DMS53 (cell line): ENCODE results near the gene TGM2.

Experiments used
- DNase-seq: peaks from one replicate; lab custom pipeline; 2025; lab: John Stamatoyannopoulos, UW

The TGM2 gene

DNA sequence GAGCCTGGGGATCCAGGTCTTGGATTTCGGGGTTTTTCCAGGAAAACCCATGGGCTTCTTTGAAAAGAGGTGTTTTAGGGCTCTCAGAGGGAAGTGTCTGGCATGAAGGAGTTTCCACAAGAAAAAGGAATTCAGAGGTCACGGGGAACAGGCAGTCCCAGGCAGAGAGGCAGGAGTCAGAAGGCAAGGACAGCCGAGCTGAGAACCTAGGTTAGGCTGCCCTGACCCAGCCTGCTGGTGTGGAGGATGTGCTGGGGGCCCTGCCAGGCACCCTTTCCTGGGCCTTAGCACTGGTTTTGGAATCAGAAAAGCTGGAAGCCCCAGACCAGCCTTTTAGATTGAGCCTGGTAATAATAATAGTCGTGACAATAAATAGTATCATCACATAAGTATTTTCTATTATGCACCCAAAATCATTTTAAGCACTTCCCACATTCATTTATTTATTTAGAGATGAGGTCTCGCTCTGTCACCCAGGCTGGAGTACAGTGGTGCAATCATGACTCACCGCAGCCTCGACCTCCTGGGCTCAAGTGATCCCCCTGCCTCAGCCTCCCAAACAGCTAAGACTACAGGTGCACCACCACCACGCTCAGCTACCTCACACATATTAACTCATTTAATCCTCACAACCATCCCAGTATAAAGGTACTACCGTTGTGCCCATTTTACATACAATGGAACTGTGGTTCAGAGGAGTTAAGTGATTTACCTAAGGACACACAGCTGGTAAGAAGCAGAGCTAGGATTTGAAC, 19.9 kb downstream of the TGM2 start:
- DNase-seq: no peak

DNA sequence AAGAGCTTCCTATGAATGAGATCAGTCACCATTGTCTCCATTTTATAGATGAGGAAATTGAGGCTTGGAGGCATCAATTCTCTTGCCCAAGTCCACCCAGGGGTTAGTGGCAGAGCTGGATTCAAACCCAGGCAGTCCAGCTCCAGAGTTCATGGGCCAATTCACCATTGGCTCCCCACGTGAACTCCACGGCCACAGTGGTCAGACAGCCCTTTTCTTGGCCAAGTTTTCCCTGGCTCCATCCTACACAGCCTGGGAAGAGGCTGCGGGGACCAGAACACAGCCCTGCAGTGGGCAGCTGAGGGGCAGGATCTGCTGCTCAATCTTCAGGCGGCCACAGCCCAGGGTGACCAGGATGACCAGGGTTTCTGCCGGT, 20.5 kb downstream of the TGM2 start:
- no peak for DNase-seq

DNA sequence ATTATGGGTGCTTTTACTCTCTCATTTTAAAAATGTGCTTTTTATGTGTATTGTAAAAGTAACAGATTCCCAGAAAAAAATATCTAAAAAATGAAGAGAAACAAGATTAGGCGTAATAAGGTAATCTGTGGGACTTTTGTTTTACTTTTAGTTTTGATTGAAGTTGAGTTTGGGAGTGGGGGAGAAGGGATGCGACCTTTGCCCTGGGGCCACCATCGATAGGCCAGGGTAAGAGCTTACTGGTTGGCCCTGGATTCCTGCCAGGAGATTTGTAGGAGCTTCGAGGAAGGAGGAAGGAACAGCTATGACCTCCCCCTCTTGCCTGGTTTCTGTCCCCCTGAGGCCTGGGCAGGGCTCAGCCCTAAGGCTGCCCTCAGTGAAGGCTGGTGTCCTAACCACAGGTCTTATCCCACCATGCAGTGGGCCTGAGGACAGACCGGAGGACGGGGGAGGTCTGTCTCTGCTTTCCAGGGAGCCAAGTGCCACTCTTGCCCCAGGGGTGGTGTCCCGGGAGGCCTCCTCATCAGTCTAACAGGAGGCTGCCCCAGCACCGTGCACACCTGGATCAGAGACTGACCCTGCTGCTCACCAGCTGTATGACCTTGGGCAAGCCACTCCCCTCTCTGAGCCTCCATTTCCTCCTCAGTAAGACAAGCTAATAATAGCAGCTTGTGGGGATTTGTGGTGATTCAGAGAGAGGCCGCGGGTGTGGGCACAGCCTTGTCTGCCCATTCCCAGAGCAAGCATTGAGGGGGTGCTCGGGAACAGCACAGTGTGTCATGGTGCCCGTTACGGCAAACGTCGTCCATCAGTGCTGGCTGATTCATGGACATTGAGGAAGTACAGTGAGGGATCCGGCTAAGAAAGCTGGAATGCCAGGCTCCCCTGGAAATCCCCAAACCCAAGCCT, 21.2 kb downstream of the TGM2 start:
- peak; percentile 73 for DNase-seq

DNA sequence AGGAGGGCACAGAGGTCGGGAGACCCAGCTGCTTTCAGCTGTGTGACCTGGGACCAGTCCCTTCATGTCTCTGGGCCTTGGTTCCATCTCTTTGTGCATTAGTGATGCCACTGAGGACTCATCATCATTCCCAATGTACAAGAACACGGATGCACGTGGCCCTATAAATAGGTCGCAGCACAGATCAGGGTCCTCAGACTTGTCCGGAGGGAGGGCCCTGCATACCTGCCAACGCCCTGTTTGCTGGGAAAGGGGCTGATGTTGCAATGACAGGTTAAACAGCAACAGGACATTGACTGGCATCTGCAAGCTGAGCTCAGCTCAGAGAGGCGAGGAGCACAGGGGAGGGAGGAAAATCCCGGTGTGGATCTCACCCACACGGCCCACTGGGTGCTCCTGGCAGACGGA, 21.8 kb downstream of the TGM2 start:
- peak; percentile 48 for DNase-seq

DNA sequence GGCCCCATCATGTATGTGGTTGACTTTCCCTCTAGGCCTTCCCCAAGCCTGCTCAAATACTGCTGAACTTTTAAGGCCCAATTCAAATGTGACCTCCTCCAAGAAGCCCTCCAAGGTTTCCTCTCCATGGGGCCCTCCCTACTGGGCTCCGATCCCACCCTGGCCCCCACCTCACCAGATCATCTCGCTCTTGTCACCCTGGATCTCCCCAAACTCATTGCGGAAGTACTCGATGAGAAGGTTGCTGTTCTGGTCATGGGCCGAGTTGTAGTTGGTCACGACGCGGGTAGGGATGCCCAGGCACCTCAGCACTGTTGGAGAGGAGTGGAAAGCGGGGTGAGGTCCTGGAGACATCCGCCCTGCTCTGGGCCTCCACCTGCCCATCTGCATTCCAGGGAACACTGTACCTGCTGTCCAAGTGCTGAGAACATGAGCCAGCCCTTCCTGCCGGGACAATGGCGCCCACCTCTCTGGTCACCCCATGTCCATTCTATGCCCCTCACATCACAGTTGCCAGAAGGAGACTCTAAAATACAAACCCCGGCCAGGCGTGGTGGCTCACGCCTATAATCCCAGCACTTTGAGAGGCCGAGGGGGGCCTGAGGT, 23.1 kb downstream of the TGM2 start:
- no peak for DNase-seq

DNA sequence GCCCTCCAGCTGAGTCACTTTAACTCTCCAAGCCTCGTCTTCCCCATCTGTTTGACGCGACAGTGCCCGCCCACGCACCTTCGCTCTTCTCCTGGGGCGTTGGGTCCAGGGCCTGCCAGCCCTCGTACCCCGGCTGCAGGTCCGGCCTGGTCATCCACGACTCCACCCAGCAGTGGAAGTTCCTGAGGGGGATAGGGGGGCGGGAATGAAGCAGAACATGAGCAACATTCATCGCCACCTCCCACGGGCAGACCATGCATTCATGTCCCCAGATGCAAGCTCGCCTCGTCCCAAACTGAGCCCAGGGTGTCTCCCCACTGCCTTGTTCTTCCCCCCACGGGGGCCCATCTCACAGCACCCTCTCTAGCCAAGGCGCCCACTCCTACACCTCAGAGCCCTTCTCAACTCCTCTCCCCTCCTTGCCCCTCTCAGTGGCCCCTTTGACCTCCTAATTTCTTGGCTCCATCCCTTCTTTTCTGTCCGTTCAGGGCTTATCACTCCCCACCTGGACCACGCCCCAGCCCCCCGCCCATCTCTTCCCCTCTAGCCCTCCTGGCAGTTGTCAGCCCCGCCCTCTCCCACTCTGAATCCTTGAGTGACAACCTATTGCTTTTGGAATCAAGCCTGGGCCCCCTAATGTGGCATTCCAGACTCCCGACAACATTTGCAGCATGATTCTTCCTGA, 23.7 kb downstream of the TGM2 start:
- DNase-seq: no peak

DNA sequence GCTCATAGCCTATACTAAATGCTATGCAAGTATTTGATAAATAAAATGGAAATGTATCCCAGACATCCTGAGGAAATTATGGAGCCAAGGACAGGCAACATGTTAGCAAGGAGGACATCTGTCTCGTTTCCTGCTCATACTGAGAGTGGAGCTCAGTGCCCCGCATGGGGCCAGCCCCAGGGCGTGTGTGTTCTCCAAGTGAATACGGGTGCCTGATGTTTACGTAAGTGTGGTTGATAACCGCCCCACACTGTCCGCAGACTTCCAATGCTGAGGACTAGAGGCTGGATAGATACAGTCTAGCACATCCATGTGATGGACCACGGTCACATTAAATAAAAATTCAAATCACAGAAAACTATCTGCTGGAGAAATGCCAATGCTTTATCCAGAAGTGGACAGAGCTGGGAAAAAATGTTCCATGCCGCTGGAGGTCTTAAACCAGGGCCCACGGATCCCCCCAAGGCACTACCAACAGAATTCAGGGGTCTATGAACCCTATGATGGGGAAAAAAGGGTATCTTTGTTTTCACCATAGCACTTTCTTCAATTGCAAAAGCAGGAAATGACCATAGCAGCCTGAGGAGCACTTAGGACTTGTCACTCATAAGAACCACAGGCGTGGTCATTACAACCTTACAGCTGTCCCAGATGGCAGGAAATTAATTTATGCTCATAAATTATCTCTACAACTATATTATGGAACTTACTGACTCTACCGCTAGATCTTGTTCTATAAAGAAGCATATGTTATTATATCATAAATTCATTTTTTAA, 24.9 kb downstream of the TGM2 start:
- peak; percentile 67 for DNase-seq

DNA sequence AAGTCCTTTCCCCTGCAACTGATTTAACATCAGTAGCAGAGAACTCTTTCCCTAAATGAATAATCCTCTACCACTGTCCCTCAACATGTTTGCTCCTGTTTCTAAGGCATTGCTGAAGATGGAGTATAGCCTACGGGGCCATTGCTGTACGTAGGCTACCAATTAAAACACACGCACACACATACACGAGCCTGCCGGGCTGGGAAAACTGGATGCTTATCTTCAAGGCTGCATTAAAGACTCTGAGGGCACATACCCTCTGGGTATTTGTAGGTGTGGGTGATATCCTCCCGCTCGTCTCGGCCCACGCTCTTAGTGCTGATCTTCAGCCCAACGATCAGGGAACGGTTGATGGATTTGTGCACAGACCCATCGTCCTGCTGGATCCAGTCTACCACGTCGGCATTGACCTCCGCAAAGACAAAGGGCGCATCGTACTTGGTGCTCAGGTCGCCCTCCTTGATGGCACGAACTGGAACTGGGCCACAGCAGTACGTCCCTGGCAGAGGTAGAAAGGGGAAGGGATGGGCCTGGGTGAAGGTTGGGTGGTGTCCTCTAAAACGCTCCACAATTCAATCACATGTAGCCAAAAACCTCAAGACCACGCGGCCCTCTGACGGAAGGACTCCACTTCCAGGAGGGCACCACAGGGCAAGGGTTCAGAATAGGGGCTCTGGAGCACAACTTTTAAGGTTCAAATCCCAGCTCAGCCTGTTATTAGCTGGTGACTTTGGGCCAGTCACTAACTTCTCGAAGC, 25.7 kb downstream of the TGM2 start:
- no peak for DNase-seq

DNA sequence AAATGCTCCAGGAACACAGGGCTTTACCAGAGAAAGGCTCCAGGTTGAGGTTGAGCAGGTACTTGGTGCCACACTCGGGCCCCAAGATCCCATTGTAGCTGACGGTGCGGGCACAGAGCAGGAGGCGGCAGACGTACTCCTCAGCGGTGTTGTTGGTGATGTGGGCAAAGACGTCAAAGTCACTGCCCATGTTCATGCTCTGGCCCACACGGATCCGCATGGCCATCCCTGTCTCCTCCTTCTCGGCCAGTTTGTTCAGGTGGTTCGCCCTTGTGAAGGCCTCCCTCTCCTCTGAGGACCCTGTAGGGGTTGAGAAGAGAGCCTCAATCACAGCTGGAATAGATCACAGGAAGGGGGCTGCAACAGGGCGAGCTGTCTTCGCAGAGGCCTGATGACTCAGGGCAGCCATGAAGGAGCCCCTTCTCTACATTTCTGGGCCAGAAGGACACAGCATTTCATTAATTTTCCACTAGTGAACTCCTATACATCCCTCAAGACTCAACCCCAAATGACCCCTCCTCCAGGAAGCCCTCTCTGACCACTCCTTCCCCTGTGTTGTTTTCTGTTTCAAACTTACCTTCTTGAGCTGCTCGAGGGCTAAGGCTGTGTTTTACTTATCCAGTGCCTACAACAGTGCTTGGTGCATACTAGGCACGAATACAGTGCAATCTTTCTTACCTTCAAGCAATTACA, 26.8 kb downstream of the TGM2 start:
- no peak for DNase-seq

DNA sequence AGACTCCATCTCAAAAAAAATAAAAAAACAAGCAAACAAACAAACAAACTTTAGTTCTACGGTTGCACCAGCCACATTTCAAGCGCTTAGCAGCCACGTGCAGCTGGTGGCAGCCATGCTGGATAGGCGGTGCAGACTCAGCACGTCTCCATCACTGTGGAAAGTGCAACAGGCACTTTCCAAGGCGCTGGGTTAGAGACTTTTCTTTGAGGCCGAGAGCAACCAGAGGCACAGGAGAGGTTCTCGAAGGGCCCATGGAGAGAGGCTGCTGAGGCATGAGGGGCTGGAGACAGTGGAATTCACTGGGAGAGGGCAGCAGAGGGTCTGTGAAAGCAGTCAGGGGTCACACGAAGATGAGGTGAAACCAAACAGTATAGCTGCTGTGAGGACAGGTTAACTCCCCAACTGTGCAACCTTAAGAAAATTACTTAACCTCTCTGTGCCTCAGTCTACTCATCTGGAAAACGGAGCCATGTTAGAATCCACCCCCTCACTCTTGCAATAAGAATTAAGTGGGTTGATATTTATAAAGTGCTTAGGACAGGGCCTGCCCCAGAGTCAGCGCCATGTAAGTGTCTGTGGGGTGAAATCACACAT, 27.5 kb downstream of the TGM2 start:
- no peak for DNase-seq

DNA sequence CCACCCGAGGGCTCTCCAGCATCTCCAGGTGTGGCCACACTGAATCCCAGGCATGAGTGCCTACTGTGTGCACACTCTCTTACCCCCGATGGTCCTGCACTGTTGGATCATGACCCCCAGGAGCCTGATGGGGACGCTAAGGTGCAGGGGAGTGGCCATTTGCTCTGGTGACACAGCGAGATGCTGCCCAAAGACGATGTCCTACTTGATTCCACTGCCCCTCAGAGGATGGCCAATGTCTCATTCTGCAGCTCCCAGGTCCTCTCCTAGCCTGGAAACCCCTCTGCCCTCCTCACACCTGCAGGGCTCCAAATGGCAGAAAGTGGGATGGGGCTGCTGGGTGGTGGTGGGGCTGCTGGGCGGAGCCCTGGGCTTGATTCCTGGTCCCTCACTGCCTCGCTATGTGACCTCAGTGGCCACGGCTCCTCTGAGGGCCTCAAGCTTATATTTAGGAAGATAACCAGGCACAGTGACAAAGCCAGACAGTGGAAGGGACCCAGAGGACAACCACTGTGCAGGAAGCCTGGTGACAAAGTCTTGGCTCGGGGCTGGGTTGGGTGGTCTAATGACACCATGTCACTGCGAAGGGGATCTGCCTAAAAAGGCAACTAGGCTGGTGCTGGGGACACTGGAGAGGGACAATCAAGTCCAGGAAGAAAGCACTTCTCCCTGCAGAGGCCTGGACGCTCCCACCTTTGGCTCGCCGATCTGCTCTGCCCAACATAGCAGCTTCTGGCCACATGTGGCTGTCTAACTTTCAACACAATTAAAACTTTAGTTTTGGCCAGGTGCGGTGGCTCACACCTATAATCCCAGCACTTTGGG, 28.4 kb downstream of the TGM2 start:
- DNase-seq: no peak

DNA sequence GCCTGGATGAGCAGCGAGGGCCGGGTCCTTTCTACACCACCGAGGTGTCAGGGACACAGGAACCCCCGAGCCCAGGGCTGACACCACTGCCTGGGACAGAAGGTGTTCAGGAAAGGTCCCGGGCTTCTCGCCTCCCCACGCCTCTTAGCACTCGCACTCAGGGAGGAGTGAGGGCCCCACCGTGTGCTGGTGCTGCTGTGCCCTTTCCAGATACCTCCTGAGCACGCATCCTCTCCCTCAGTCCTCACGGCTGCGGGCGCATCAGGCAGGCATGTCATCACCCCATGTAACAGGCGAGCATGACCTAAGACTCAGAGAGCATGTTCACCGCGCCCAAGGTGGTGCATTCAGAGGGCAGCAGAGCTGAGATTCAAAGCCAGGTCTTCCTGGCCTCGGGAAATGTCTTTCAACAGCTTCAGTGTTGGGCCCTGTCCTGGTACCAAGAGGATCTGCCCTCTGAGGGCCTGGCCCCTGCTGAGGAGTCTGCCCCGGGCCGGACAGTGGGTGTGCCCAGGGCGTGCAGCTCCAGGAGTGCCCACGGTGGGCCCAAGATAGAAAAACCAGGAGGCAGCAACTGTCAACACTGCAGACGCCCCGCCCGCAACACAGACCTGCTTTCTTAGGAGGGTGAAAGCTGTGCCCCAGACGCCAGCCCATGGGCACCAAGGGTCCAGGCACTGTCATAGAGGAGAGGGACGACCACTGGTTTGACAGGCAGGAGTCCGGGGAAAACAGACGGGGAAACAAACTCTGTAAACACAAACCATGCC, 29.2 kb downstream of the TGM2 start:
- no peak for DNase-seq

DNA sequence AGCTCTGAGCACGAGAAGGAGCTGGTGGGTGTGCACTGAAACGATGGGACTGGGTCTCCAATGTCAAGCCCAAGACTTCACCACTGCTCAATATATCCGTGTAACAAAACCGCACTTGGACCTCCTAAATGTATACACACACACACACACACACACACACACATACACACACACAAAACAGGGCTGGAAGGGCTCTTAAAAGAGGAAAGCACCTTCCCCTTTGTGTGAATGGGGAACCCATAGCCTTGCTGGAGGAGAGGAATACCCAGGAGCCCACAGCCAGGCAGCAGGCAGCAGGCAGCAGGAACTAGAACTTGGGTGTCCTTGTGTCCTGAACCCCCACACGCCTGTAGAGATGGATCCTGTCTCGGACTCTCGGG, 29.8 kb downstream of the TGM2 start:
- no peak for DNase-seq

DNA sequence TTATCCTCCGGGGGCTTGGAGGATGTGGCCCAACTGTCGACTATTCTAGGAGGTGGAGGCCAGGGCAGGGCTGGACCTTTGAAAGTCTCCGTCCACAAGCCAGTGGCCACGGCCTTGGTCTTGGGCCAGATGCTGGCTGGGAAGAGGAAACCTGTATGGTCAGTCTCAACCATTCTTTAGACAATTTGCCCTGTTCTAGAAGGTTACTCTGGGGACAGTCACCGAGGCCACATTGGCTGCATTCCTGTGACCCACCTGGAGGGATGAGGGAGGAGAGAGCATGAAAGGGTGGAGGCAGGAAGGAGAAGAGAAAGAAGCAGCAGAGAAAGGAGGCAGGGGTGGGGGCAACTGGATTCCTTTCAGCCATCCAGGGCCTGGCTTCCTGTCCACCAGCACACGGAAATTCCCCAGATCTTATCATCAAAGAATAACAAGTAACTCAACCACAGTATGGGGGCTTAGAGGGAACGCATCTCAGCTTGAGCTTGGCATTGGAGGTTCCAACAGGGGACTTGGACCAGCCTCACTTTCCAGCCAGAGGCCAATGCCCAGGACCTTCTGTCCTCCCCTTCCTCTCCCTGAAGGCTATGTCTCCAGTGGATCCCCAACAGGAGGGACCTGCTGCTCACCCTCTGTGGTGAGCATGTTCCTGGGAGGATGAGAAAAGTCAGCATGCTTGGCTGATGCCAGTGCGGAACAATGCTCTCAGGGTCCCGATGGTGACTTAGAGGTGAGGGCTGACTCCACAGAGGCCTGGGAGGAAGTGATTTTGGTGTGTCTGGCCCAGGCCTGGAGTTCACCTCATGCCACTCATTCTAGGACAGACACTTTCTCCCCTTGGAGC, 30.4 kb downstream of the TGM2 start:
- no peak for DNase-seq

DNA sequence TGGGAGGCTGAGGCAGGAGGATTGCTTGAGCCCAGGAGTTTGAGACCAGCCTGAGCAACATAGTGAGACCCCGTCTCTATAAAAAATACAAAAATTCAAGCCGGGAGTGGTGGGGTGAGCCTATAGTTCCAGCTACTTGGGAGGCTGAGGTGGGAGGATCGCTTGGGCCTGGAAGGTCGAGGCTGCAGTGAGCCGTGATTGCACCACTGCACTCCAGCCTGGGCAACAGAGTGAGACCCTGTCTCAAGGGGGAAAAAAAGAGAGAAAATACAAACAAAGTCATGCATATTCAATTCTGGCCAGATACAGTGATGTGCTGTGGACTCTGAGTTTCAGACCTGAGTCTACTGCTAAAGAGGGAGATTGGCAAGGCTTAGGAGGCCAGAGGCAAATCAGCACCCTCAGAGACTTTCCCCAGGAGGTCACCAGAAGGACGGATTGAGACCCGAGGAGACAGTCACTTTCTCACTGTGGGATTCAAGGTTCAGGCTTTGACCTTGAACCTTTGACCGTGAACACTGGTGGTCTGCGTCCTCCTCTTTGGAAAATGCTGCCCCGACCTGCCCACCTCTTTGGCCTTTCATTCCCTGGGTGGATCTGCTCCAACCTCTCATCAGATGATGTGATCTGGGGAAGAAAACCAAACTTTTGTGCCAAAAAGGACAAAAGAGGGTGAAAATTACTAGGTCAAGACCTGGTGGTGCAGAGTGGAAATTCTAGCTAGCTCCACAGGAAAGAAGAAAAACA, 31.2 kb downstream of the TGM2 start:
- no peak for DNase-seq

DNA sequence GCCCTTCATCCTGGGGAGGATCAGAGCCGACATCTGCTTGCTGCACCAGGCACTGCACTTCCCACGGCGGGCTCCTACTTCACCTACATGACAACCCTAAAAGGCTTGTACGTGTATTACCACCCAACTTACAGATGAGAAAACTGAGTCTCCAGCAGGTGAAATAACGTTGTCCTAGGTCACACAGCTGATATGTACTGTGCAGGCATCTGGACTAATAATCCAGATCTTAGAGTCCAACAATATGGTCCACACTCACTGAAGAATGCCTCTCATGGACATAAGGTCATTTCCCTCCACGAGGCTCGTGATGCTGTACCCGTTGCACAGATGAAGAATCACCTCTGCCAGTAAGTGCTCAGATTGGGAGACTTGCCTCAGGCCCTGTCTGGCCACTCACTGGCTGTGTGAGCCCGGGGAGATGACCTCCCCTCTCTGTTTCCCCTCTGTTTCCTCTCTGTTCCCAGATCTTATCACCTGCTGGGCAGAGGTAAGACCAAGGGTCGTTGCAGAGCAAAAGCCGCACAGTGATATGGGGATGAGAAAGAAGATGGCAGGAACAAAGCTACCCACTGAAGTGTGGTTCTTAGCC, 32.1 kb downstream of the TGM2 start:
- no peak for DNase-seq
